Colonic mucosa (tissue), 4 donors: ENCODE measurements around the gene ACSM4. TPM values are rescaled to one million over a fixed set of nuclear protein-coding genes. Genes with fewer than 3 reads are reported as not detected.
"Not testable (repeated sequence)": the region's sequence is repeated elsewhere in the genome, so short reads cannot be mapped to it uniquely, and the experiment has no call there.

ENCODE experiments used
- DNase-seq: peaks from one replicate; pipeline ENCODE4 v3.0.0-alpha.2; 2020
- H3K27ac ChIP-seq: fragments of 200-600 bp; one replicate; pipeline ENCODE4 v1.8.0; 2021
- H3K27me3 ChIP-seq: fragments of 200-600 bp; one replicate; pipeline ENCODE4 v1.8.0; 2021
- H3K36me3 ChIP-seq: fragments of 200-600 bp; one replicate; pipeline ENCODE4 v1.8.0; 2021
- H3K4me1 ChIP-seq: fragments of 200-600 bp; one replicate; pipeline ENCODE4 v1.8.0; 2021; ENCODE audit warnings: mild to moderate bottlenecking
- H3K4me3 ChIP-seq: fragments of 200-600 bp; one replicate; pipeline ENCODE4 v1.8.0; 2021
- H3K9ac ChIP-seq, 2 donors: one replicate each; pipeline ENCODE4 v1.7.0; 2013; ENCODE audit warnings: control low read depth in 2 of 2, low read depth in 2 of 2, low read length in 2 of 2
- H3K9me3 ChIP-seq: fragments of 200-600 bp; one replicate; pipeline ENCODE4 v1.8.0; 2021
- intact Hi-C: fragments of 100-400 bp; cut with DNase I; formaldehyde crosslinking; loops from one replicate; pipeline ENCODE4 v1.14.1; 2022
- total RNA-seq, 2 donors: library from RNA; stranded (reverse); fragmentation: NEBNext Ultra II Directional in 1 of 2; extraction: Animal tissue kit (Norgen Biotek cat#: 25700) in 1 of 2; gene quantifications; one replicate each; pipeline ENCODE4 v1.2.1, GENCODE V29; 2021
- TF ChIP-seq, protein P1 (sequence below): fragments of 200-600 bp; IDR thresholded peaks from one replicate; pipeline ENCODE4 v1.8.0; 2022; ENCODE audit warnings: antibody characterized with exemption, mild to moderate bottlenecking
- donor health status: healthy.
- donor health status: DM: no; HTN: no; CAD: no.
- donor health status: DM: no; HTN: no; CAD: no.

The ACSM4 gene
- total RNA-seq, 2 donors from 2014 or later = not detected

DNA sequence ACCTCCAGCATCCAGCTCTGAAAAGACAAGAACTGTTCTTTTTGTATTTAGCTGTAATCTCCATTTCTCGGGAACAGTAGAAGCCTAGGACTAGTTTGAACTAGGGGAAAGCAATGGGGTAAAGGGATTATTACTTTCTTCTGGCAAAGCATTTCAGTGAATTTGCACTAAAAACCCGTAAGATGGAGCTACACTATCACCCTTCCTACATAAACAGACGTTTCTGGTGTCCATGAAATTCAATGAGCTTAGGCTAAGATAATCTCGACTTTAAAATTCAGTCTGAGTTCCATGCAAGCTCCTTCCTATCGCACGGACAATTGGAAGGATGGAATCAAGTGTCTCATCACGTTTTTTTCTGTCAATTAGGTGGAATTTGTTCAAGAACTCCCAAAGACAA is 24.0 kb downstream of the ACSM4 start:
- intact Hi-C loops = no loop called here
- Histone ChIP-seq H3K27ac (no peak overlapping the region), H3K36me3 (no peaks in the 10 kb centered on the region), H3K4me1 (no peaks in the 10 kb centered on the region), H3K4me3 (no peak overlapping the region), H3K9me3 (no peaks in the 10 kb centered on the region), H3K9ac (no peak overlapping the region), H3K27me3 (no peaks in the 10 kb centered on the region)
- TF ChIP-seq, protein P1, sequence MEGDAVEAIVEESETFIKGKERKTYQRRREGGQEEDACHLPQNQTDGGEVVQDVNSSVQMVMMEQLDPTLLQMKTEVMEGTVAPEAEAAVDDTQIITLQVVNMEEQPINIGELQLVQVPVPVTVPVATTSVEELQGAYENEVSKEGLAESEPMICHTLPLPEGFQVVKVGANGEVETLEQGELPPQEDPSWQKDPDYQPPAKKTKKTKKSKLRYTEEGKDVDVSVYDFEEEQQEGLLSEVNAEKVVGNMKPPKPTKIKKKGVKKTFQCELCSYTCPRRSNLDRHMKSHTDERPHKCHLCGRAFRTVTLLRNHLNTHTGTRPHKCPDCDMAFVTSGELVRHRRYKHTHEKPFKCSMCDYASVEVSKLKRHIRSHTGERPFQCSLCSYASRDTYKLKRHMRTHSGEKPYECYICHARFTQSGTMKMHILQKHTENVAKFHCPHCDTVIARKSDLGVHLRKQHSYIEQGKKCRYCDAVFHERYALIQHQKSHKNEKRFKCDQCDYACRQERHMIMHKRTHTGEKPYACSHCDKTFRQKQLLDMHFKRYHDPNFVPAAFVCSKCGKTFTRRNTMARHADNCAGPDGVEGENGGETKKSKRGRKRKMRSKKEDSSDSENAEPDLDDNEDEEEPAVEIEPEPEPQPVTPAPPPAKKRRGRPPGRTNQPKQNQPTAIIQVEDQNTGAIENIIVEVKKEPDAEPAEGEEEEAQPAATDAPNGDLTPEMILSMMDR = no peak
- DNase-seq = no peak

DNA sequence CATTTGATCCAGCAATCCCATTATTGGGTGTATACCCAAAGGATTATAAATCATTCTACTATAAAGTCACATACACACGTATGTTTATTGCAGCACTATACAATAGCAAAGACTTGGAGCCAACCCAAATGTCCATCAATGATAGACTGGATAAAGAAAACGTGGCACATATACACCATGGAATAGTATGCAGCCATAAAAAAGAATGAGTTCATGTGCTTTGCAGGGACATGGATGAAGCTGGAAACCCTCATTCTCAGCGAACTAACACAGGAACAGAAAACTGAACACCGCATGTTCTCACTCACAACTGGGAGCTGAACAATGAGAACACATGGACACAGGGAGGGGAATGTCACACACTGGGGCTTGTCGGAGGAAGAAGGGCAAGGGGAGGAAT is 33.9 kb downstream of the ACSM4 start:
- intact Hi-C loops, DNase-seq, H3K9me3 ChIP-seq, H3K4me3 ChIP-seq, H3K36me3 ChIP-seq, H3K9ac ChIP-seq, H3K4me1 ChIP-seq, H3K27ac ChIP-seq, H3K27me3 ChIP-seq: not testable (repeated sequence)

DNA sequence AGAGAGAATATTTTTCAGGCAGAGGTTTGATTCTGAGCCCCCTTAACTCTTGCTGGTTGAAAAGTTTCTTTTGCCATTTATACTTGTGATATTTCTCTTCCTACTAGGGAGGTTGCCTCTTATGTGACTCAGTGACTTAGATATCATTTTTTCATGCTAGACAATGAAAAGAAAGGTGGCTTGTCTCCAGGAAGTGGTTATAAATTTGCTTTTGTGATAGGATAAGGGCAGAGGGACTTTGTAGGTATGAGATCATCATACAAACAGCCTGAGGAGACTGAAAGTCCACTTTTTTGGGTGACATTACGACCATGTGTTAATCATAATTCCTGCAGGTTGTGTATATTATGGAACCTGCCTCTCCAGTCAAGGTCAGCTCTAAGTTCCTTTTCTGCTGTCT is 35.8 kb downstream of the ACSM4 start:
- intact Hi-C loops = no loop called here
- H3K9me3 ChIP-seq = no peaks in the 10 kb centered on the region
- no peak overlapping the region for H3K4me3 ChIP-seq
- H3K36me3 ChIP-seq = no peaks in the 10 kb centered on the region
- H3K9ac ChIP-seq = no peak overlapping the region
- no peaks in the 10 kb centered on the region for H3K4me1 ChIP-seq
- H3K27me3 ChIP-seq = no peaks in the 10 kb centered on the region
- H3K27ac ChIP-seq = no peak overlapping the region
- TF ChIP-seq, protein P1 = no peak
- no peak for DNase-seq

DNA sequence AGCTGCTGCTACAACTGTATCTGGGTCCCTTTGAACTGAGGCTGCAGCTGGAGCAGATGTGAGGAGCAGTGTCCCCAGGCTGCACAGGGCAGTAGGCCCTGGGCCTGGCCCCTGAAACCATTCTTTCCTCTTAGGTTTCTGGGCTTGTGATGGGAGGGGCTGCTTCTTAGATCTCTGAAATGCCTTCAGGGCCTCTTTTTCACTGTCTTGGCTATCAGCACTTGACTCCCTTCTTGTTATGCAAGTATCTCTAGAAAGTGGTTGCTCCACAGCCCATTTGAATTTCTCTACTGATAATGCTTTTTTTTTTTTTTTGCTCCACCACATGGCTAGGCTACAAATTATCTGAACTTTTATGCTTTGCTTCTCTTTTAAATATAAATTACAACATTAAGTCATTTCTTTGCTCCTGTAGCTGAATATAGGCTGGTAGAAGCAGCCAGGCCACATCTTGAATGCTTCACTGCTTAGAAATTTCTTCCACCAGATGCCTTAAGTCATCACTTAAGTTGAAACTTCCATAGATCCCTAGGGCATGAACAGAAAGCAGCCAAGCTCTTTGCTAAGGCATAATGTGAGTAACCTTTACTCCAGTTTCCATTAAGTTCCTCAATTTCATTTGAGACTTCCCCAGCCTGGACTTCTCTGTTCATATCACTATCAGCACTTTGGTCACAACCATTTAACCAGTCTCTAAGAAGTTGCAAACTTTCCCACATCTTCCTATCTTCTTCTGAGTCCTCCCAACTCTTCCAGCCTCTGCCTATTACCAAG is 41.1 kb downstream of the ACSM4 start:
- H3K4me1 ChIP-seq = no peaks in the 10 kb centered on the region
- no peaks in the 10 kb centered on the region for H3K9me3 ChIP-seq
- TF ChIP-seq, protein P1 = no peak
- DNase-seq = no peak
- H3K27ac ChIP-seq = no peak overlapping the region
- no peak overlapping the region for H3K4me3 ChIP-seq
- no peaks in the 10 kb centered on the region for H3K36me3 ChIP-seq
- H3K9ac ChIP-seq = no peak overlapping the region
- intact Hi-C loops = no loop called here
- no peaks in the 10 kb centered on the region for H3K27me3 ChIP-seq

DNA sequence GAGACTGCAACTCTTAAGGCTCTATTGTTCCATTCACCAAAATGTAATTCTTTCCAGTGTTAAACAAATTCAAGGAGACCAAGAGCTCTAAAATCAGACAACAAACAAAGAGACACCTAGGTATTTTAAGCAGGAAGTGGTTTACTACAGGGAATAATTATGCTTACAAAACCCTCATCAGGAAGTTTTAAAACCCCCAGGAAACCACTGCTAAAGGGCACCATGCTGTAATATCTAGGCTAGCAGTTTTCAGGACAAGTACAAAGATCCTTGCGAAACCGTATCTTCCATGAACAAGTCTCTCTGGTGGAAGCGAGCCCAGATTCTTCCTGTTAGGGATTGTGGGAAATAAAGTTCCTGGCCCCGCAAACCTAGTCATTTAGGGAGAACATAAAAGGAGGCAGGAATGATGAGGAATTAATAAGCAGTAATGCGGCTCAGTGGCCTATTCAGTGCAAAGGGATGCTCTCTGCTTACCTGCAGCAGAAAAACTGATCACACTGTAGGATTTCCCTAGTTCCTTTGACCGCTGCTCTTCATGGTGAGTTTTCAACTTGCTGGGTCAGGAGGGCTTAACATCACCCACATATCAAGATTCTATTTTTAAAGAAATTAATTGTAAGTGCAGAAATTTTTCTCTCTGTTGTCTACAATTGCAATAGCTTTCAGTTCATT is 42.8 kb downstream of the ACSM4 start:
- no peak overlapping the region for H3K9ac ChIP-seq

More for the DNA sequence above, 42.8 kb downstream of the ACSM4 start:
- DNase-seq = no peak
- Histone ChIP-seq H3K36me3 (no peaks in the 10 kb centered on the region), H3K4me3 (no peak overlapping the region), H3K9me3 (no peaks in the 10 kb centered on the region), H3K4me1 (no peaks in the 10 kb centered on the region), H3K27me3 (no peaks in the 10 kb centered on the region), H3K27ac (no peak overlapping the region)
- TF ChIP-seq, protein P1 = no peak
- intact Hi-C loops = no loop called here
